IPS-15b (cell line): ENCODE measurements around the gene PLCB1.

Experiments
- H3K27me3 ChIP-seq: one replicate; pipeline ENCODE4 v1.6.1; 2013; ENCODE audit warnings: low read length; ENCODE audit not compliant: control insufficient read depth, insufficient read depth
- H3K36me3 ChIP-seq: one replicate; pipeline ENCODE4 v1.6.1; 2013; ENCODE audit warnings: low read length; ENCODE audit not compliant: control insufficient read depth, insufficient read depth
- H3K4me1 ChIP-seq: one replicate; pipeline ENCODE4 v1.6.1; 2013; ENCODE audit warnings: mild to moderate bottlenecking, low read length; ENCODE audit not compliant: control insufficient read depth, insufficient read depth
- H3K4me3 ChIP-seq: one replicate; pipeline ENCODE4 v1.5.1; 2013; ENCODE audit warnings: low read depth, low read length
- H3K9ac ChIP-seq: one replicate; pipeline ENCODE4 v1.6.1; 2013; ENCODE audit warnings: low read depth, mild to moderate bottlenecking, low read length
- H3K9me3 ChIP-seq: one replicate; pipeline ENCODE4 v1.6.1; 2013; ENCODE audit warnings: mild to moderate bottlenecking, low read length; ENCODE audit not compliant: control insufficient read depth, insufficient read depth

PLCB1 gene

GRCh38 chr20:8678098-8678776, 546.2 kb downstream of the PLCB1 start:
- H3K4me3 ChIP-seq: no peak overlapping the region
- H3K9ac ChIP-seq: no peak overlapping the region
- no peaks in the 10 kb centered on the region for H3K9me3 ChIP-seq
- H3K4me1 ChIP-seq: no peaks in the 10 kb centered on the region
- no peaks in the 10 kb centered on the region for H3K36me3 ChIP-seq
- no peaks in the 10 kb centered on the region for H3K27me3 ChIP-seq

- Histone ChIP-seq H3K9ac (no peak overlapping the region), H3K27me3 (no peaks in the 10 kb centered on the region), H3K4me1 (no peaks in the 10 kb centered on the region)
These were observed 557.3 kb downstream of the PLCB1 start for GRCh38 chr20:8689337-8689736.

GRCh38 chr20:8690074-8690473, 558.0 kb downstream of the PLCB1 start:
- Histone ChIP-seq H3K9me3 (no peaks in the 10 kb centered on the region), H3K9ac (no peak overlapping the region), H3K27me3 (no peaks in the 10 kb centered on the region), H3K4me1 (no peaks in the 10 kb centered on the region), H3K36me3 (no peaks in the 10 kb centered on the region), H3K4me3 (no peak overlapping the region)

More at GRCh38 chr20:8689337-8689736, 557.3 kb downstream of the PLCB1 start:
- no peak overlapping the region for H3K4me3 ChIP-seq
- H3K36me3 ChIP-seq: no peaks in the 10 kb centered on the region
- H3K9me3 ChIP-seq: no peaks in the 10 kb centered on the region

GRCh38 chr20:8693709-8694108, 561.6 kb downstream of the PLCB1 start:
- Histone ChIP-seq H3K9me3 (no peaks in the 10 kb centered on the region), H3K4me1 (no peaks in the 10 kb centered on the region), H3K27me3 (no peaks in the 10 kb centered on the region)

GRCh38 chr20:8700756-8701155, 568.7 kb downstream of the PLCB1 start:
- H3K27me3 ChIP-seq: no peaks in the 10 kb centered on the region
- no peak overlapping the region for H3K9ac ChIP-seq

More at GRCh38 chr20:8693709-8694108, 561.6 kb downstream of the PLCB1 start:
- Histone ChIP-seq H3K4me3 (no peak overlapping the region), H3K36me3 (no peaks in the 10 kb centered on the region), H3K9ac (no peak overlapping the region)

GRCh38 chr20:8706961-8707700, 575.1 kb downstream of the PLCB1 start:
- no peaks in the 10 kb centered on the region for H3K4me1 ChIP-seq
- H3K4me3 ChIP-seq: no peak overlapping the region
- no peaks in the 10 kb centered on the region for H3K27me3 ChIP-seq
- no peak overlapping the region for H3K9ac ChIP-seq
- no peaks in the 10 kb centered on the region for H3K9me3 ChIP-seq
- no peaks in the 10 kb centered on the region for H3K36me3 ChIP-seq

More at GRCh38 chr20:8700756-8701155, 568.7 kb downstream of the PLCB1 start:
- no peaks in the 10 kb centered on the region for H3K36me3 ChIP-seq
- no peaks in the 10 kb centered on the region for H3K4me1 ChIP-seq
- H3K4me3 ChIP-seq: no peak overlapping the region
- no peaks in the 10 kb centered on the region for H3K9me3 ChIP-seq

- H3K9ac ChIP-seq: no peak overlapping the region
- H3K4me1 ChIP-seq: no peaks in the 10 kb centered on the region
- no peak overlapping the region for H3K4me3 ChIP-seq
- no peaks in the 10 kb centered on the region for H3K9me3 ChIP-seq
- H3K27me3 ChIP-seq: no peaks in the 10 kb centered on the region
- no peaks in the 10 kb centered on the region for H3K36me3 ChIP-seq
These were observed 577.6 kb downstream of the PLCB1 start for GRCh38 chr20:8709627-8710026.

- Histone ChIP-seq H3K9ac (no peak overlapping the region), H3K27me3 (no peaks in the 10 kb centered on the region), H3K36me3 (no peaks in the 10 kb centered on the region), H3K4me3 (no peak overlapping the region), H3K9me3 (no peaks in the 10 kb centered on the region), H3K4me1 (no peaks in the 10 kb centered on the region)
These were observed 579.4 kb downstream of the PLCB1 start for GRCh38 chr20:8711501-8711900.

- H3K27me3 ChIP-seq: no peaks in the 10 kb centered on the region
- H3K9ac ChIP-seq: no peak overlapping the region
- no peak overlapping the region for H3K4me3 ChIP-seq
- H3K36me3 ChIP-seq: no peaks in the 10 kb centered on the region
- no peaks in the 10 kb centered on the region for H3K4me1 ChIP-seq
- no peaks in the 10 kb centered on the region for H3K9me3 ChIP-seq
These were observed 582.1 kb downstream of the PLCB1 start for GRCh38 chr20:8714206-8714605.

- Histone ChIP-seq H3K9me3 (no peaks in the 10 kb centered on the region), H3K9ac (no peak overlapping the region), H3K27me3 (no peaks in the 10 kb centered on the region), H3K4me1 (no peaks in the 10 kb centered on the region), H3K4me3 (no peak overlapping the region), H3K36me3 (no peaks in the 10 kb centered on the region)
These were observed 586.2 kb downstream of the PLCB1 start for GRCh38 chr20:8718279-8718678.

GRCh38 chr20:8720089-8720488, 588.0 kb downstream of the PLCB1 start:
- H3K9ac ChIP-seq: no peak overlapping the region
- H3K4me1 ChIP-seq: no peaks in the 10 kb centered on the region
- no peak overlapping the region for H3K4me3 ChIP-seq
- H3K9me3 ChIP-seq: no peaks in the 10 kb centered on the region
- no peaks in the 10 kb centered on the region for H3K36me3 ChIP-seq
- no peaks in the 10 kb centered on the region for H3K27me3 ChIP-seq

GRCh38 chr20:8721098-8721497, 589.0 kb downstream of the PLCB1 start:
- no peaks in the 10 kb centered on the region for H3K9me3 ChIP-seq
- no peak overlapping the region for H3K9ac ChIP-seq
- H3K4me3 ChIP-seq: no peak overlapping the region
- no peaks in the 10 kb centered on the region for H3K27me3 ChIP-seq
- H3K4me1 ChIP-seq: no peaks in the 10 kb centered on the region
- H3K36me3 ChIP-seq: no peaks in the 10 kb centered on the region
